VCaP (cell line): ENCODE results near the gene ATF7IP2.

Experiments used
- H3K27ac ChIP-seq: fragments of 450-650 bp; 2 replicates; pipeline ENCODE4 v1.5.1; 2017
- TF ChIP-seq, protein P1 (sequence below): fragments of 450-650 bp; conservative IDR thresholded peaks from 2 replicates; pipeline ENCODE4 v1.5.1; 2017; ENCODE audit warnings: mild to moderate bottlenecking, moderate library complexity

The ATF7IP2 gene

GRCh38 chr16:10485698-10486382, 100.0 kb downstream of the ATF7IP2 start:
- no peak overlapping the region for H3K27ac ChIP-seq
- TF ChIP-seq, protein P1, sequence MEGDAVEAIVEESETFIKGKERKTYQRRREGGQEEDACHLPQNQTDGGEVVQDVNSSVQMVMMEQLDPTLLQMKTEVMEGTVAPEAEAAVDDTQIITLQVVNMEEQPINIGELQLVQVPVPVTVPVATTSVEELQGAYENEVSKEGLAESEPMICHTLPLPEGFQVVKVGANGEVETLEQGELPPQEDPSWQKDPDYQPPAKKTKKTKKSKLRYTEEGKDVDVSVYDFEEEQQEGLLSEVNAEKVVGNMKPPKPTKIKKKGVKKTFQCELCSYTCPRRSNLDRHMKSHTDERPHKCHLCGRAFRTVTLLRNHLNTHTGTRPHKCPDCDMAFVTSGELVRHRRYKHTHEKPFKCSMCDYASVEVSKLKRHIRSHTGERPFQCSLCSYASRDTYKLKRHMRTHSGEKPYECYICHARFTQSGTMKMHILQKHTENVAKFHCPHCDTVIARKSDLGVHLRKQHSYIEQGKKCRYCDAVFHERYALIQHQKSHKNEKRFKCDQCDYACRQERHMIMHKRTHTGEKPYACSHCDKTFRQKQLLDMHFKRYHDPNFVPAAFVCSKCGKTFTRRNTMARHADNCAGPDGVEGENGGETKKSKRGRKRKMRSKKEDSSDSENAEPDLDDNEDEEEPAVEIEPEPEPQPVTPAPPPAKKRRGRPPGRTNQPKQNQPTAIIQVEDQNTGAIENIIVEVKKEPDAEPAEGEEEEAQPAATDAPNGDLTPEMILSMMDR: no peak

- no peak overlapping the region for H3K27ac ChIP-seq
- TF ChIP-seq, protein P1: no peak
Observed at GRCh38 chr16:10490141-10490540, 104.3 kb downstream of the ATF7IP2 start.

DNA sequence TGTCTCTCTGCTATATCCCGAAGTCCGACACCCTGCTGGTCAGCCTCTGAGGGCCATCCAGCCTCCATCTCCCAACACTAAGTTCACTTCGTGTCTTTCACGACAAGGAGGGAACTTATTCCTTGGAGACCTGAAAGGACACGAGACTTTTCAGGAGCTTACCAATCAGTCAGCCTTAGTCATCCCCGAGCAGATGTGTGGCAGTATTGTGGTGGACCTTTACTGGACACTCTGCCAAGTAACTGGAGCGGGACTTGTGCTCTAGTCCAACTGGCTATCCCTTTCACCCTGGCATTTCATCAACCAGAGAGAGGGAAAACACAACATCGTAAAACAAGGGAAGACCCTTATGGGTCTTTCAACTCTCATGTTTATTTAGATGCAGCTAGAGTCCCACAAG, 107.4 kb downstream of the ATF7IP2 start:
- no peak overlapping the region for H3K27ac ChIP-seq
- TF ChIP-seq, protein P1: no peak

DNA sequence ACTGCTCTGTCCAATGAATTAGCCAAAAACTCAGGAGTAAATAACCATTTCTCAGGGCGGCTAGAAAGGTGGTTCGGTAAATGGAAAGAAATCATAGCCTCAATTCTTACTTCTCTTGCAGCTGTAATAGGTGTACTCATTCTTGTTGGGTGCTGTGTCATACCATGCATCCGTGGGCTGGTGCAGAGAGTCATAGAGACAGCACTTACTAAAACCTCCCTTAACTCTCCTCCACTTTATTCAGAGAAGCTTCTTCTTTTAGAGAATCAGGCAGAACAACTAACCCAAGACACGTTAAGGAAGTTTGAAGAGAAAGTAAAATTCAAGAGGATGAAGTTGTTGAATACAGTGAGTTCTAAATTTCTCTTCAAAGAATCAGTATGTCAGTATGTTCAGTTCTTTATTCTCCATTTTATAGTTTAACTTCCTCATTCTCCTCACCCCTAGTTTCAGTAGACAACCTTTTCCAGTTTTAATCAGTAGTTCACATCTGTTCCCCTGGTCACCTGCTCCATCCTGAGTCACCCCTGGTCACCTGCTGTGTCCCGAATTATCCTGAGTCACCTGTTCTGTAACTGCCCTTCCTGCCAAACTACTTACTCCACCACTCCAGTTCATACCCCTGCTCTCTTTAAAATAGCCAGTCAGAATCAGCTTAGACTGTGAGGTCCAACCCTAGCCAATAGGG, 108.6 kb downstream of the ATF7IP2 start:
- H3K27ac ChIP-seq: no peak overlapping the region
- TF ChIP-seq, protein P1: no peak

DNA sequence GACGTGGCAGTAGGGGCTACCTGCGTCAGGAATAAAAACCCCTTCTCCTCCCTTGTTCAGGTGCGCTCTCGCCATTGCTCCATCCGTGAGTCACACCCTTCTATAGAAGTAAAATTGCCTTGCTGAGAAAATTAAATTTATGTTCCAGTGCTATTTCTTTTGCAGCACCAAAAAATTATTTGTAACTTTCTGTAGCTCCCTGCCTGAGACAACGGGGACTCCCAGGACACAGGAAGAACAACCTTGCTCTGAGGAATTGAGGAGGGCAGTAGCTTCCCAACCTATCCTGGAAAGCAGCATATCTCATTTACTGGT, 109.1 kb downstream of the ATF7IP2 start:
- H3K27ac ChIP-seq: no peak overlapping the region
- TF ChIP-seq, protein P1: no peak

DNA sequence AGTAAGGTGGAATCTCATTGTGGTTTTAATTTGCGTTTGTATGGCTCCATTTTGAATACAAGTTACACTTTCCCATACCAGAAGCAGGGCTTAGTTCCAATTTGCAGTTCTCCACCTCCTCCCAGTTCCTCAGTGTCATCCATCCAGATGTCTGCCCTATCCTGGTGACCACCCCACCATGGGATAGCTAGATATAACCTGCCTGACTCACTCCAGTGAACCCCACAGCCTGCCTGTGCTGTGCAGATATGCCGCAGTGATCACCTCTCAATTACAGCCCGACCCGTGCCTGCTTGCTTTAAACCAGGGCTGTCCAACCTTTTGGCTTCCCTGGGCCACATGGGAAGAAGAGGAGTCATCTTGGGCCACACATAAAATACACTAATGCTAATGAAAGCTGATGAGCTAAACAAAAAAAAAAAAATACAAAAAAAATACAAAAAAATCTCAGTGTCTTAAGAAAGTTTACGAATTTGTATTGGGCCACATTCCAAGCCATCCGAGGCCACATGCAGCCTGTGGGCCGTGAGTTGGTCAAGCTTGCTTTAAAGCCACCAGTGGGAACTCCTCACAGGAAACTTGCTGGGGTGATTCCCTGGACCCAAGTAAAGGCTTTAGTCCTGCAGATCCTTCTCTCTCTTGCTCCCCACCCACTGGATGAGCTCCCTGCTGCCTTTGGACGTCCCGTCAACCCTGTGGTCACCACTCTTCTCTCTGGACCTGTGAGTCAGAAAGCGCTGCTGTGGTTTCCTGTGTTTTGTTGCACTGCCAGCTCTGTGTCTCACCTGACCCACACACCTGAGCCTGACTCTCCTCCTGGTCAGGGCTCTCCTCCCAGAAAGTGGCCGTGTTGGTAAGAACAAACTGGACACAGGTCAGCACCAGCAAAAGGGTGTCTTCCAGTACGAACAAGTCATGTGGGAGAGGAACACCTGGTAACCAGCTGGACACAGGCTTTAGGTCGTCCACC, 111.6 kb downstream of the ATF7IP2 start:
- no peak overlapping the region for H3K27ac ChIP-seq
- TF ChIP-seq, protein P1: no peak

DNA sequence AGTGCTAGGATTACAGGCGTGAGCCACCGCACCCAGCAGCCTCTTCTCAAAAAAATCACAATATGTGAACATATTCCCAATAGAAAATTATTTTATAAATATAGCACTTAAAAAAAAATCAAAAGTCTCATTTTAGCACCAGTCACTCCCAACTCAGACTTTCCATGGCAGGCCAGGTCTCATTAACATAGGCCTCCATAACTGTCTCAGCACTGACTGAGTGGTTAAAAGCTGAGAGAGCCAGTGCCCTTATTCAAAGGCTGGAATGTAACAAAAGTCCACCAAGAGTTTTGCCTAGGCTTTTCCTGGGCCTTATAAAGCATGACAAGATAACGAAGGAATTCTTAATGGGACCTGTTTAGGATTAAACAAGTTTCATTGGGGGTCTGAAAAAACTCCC, 114.7 kb downstream of the ATF7IP2 start:
- TF ChIP-seq, protein P1: no peak
- H3K27ac ChIP-seq: no peak overlapping the region
